ENCODE results near the gene KRT79. TPM values are rescaled to one million over a fixed set of nuclear protein-coding genes. Genes with fewer than 3 reads are reported as not detected.
"Not testable (repeated sequence)": the region's sequence is repeated elsewhere in the genome, so short reads cannot be mapped to it uniquely, and the experiment has no call there.

KRT79 gene
- total RNA-seq, 1 donor from 2014 or later = not detected

DNA sequence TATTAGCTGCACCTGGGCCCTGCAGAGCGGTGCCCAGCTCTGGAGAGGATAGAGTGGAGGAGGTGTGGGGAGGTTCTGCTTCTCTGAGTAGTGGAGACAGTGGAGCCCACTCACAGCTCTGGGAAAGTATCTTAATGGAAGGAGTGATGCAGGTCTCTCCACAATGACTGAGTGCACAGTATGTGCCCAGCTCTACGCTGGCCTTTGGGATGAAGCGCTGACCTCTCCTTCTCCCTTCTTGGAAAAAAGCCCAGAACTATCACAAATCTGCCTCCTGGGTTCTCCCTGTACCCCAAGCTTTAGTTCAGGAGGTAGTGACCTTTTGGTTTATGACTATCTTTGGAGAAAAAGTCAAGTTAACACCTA lies 37.7 kb downstream of the KRT79 start:
- intact Hi-C loops (cut with DNase I) = no loop called here
- TF ChIP-seq, protein P1, sequence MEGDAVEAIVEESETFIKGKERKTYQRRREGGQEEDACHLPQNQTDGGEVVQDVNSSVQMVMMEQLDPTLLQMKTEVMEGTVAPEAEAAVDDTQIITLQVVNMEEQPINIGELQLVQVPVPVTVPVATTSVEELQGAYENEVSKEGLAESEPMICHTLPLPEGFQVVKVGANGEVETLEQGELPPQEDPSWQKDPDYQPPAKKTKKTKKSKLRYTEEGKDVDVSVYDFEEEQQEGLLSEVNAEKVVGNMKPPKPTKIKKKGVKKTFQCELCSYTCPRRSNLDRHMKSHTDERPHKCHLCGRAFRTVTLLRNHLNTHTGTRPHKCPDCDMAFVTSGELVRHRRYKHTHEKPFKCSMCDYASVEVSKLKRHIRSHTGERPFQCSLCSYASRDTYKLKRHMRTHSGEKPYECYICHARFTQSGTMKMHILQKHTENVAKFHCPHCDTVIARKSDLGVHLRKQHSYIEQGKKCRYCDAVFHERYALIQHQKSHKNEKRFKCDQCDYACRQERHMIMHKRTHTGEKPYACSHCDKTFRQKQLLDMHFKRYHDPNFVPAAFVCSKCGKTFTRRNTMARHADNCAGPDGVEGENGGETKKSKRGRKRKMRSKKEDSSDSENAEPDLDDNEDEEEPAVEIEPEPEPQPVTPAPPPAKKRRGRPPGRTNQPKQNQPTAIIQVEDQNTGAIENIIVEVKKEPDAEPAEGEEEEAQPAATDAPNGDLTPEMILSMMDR (IDR thresholded peaks at IDR 0.05) = no peak
- no peak overlapping the region for H3K4me3 ChIP-seq

DNA sequence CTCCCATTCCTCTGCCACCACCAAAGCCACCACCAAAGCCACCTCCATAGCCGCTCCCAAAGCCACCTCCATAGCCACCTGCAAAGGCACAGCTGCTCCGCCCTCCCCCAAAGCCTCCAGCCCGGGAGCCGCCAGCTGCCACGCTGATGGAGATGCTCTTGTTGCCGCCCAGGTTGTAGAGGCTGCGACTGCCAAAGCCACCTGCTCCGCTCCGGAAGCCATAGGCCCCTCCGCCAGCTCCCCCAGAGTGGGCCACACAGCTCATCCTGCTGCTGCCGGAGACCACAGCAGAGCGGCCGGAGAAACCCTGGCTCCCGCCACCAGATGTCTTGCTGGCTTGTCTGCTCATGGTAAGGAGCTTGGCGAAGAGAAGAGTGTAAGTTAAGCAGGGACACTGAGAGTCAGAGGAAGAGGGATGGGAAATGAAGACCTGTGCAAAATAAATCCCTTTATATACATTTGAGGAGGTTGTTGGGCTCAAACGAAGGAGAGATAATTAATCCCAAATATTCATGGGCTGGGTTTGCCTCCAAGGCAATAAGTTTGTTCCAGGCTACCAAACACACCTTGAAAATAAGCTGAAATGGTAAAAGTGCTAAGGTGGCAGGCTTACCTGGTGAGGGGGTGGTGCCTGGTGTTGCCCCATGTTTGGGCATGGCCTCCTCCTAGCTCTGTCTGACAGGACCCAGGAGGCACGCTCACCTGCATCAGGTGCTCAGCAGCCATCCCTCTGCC lies 38.2 kb downstream of the KRT79 start, which contains the start of gene KRT3:
KRT3 (minus strand) TSS at position 424 of the 735 bp plus-strand sequence; CDS start at position 349, 75 bp downstream.
- TF ChIP-seq, protein P1 (IDR thresholded peaks at IDR 0.05) = no peak
- intact Hi-C loops (cut with DNase I) = no loop called here
- no peaks in the 10 kb centered on the region for H3K27me3 ChIP-seq
- H3K4me3 ChIP-seq = no peak within 1 kb of the TSS
- no peaks in the 10 kb centered on the region for H3K4me1 ChIP-seq
- no peaks in the 10 kb centered on the region for H3K9me3 ChIP-seq
- DNase-seq (ENCODE audit: low spot score in 2 of 2) = no peak
- no peak within 1 kb of the TSS for H3K27ac ChIP-seq
- H3K36me3 ChIP-seq = no peaks in the 10 kb centered on the region

More for the DNA sequence above, 37.7 kb downstream of the KRT79 start:
- Histone ChIP-seq H3K36me3 (no peaks in the 10 kb centered on the region), H3K4me1 (no peaks in the 10 kb centered on the region), H3K27me3 (no peaks in the 10 kb centered on the region), H3K27ac (no peak overlapping the region), H3K9me3 (no peaks in the 10 kb centered on the region)
- DNase-seq (ENCODE audit: low spot score in 2 of 2) = no peak

DNA sequence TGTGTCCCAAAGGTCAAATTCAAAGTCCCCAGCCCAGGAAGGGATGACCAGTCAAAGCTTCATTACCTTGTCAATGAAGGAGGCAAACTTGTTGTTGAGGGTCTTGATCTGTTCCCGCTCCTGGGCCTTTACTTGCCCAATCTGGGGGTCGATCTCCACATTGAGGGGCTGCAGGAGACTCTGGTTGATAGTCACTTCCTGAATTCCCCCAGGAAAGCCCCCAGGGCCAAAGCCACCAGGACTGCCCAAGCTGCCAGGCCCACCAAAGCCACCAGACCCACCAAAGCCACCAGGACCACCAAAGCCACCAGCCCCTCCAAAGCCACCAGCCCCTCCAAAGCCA lies 38.8 kb downstream of the KRT79 start:
- DNase-seq (ENCODE audit: low spot score in 2 of 2); intact Hi-C loops (cut with DNase I): not testable (repeated sequence)

DNA sequence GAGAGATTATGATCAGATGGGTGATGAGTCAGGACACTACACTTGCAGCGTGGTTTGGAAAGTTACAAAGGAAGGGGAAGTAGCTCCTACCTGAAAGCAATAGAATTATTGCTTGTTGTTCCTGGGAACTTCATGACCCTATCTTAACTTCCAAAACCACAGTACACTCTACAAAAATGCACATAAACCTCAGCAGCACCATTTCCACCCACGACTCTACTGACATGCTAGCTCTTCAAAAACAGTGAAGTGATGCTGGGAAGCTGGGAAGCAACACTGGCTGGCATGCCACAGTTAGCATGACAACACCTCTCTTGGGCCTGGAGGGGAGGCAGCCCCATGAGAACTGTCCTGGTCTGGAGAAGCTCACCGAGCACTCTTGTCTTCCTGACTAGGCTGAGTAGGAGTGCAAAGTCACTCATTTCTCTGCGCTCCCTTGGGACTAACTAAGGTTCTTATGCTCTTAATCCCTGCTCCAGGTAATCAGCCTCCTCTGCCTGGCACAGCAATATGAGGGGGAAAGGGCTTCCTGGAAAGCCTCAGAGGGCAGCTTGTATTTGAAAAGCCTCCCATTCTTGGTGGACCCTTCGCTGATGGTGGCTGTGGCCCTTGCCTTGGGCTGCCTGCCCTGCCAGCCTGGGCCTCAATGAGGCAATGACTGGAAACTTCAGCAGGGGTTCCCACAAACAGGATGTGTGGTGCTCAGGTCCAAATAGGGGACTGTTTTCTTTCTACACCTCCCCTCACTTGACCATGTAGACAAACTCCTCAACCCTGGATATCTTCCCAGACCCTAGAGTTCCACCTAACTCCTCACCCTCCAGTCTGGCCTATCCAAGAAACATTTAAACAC lies 39.4 kb downstream of the KRT79 start:
- no peaks in the 10 kb centered on the region for H3K9me3 ChIP-seq
- no peak overlapping the region for H3K4me3 ChIP-seq
- H3K36me3 ChIP-seq = no peaks in the 10 kb centered on the region
- TF ChIP-seq, protein P1 (IDR thresholded peaks at IDR 0.05) = no peak
- no peaks in the 10 kb centered on the region for H3K4me1 ChIP-seq
- intact Hi-C loops (cut with DNase I) = no loop called here
- no peak for DNase-seq (ENCODE audit: low spot score in 2 of 2)
- no peaks in the 10 kb centered on the region for H3K27me3 ChIP-seq
- no peak overlapping the region for H3K27ac ChIP-seq

More for the DNA sequence above, 38.8 kb downstream of the KRT79 start:
- H3K27me3 ChIP-seq, H3K36me3 ChIP-seq, H3K27ac ChIP-seq, H3K4me3 ChIP-seq, H3K4me1 ChIP-seq, H3K9me3 ChIP-seq: not testable (repeated sequence)

DNA sequence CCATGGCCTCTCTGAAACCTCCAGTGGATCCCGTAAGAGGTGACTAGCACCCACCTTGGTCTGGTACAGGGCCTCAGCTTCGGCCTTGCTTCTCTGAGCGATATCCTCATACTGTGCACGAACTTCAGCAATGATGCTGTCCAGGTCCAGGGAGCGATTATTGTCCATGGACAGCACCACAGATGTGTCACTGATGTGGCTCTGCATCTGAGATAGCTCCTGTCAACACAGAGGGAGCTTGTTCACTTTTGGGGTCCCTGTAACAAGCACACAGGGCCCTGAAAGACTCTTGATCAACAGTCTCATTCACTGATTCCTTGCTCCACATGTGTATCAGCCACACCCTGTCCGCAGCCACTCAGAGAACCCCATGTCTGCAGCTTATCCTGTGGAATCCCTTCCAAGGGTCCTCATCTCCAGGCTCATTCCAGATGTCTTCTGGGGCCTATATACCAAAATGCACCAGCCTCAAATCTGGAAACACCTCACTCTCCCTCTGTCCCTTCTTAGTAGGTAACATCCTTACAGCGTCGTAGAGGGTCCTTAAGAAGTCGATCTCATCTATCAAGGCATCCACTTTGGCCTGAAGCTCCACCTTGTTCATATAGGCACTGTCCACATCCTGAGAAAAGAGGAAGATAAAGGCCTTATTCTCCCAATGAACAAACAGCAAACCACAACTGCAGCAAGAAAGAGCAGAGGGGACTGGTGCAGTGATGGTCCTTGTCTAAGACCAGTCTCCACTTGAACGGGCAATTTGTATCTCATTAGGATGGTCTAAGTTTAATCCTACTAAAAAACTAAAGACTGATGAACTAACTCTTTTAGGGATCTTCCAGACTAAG lies 41.7 kb downstream of the KRT79 start:
- no peaks in the 10 kb centered on the region for H3K9me3 ChIP-seq
- TF ChIP-seq, protein P1 (IDR thresholded peaks at IDR 0.05) = no peak
- intact Hi-C loops (cut with DNase I) = no loop called here
- no peak overlapping the region for H3K4me3 ChIP-seq
- H3K27me3 ChIP-seq = no peaks in the 10 kb centered on the region
- H3K27ac ChIP-seq = no peak overlapping the region
- no peaks in the 10 kb centered on the region for H3K36me3 ChIP-seq
- no peaks in the 10 kb centered on the region for H3K4me1 ChIP-seq
- DNase-seq (ENCODE audit: low spot score in 2 of 2) = no peak
